ENCODE measurements around the gene CST4.

GRCh38 chr20:23649242-23649641 lies 39.6 kb downstream of the CST4 start:
- no peak for TF ChIP-seq SPI1 (IDR thresholded peaks at IDR 0.05; ENCODE audit: low read depth, low read length)
- no peak for TF ChIP-seq TAF1 (IDR thresholded peaks at IDR 0.05; ENCODE audit: low read depth, low read length)
- TF ChIP-seq POLR2A (IDR thresholded peaks at IDR 0.05; ENCODE audit: low read depth, low read length), result no peak
- no peak for TF ChIP-seq POLR2AphosphoS5 (IDR thresholded peaks at IDR 0.05; ENCODE audit: low read depth, low read length)

All from GM12891 (cell line).